ENCODE data around the gene ANKS1B. TPM values are rescaled to one million over a fixed set of nuclear protein-coding genes. Genes with fewer than 3 reads are reported as not detected.

Gene ANKS1B
- total RNA-seq, 1 experiment from 2014 or later: 5.8 TPM

- TF ChIP-seq AR (CRISPR knock-in tag; IDR thresholded peaks at IDR 0.05) (no peak), FOXP1 (CRISPR knock-in tag; IDR thresholded peaks at IDR 0.05; ENCODE audit: borderline replicate concordance) (no peak), TEAD4 (CRISPR knock-in tag; IDR thresholded peaks at IDR 0.05) (no peak), AFF4 (CRISPR knock-in tag; IDR thresholded peaks at IDR 0.05; ENCODE audit: borderline replicate concordance) (no peak)
These were observed 1165.7 kb downstream of the ANKS1B start (continued) for GRCh38 chr12:98819071-98819470.

- Mint-ChIP-seq H3K9me3 (no peaks in the 10 kb centered on the region), H3K27ac (no peak overlapping the region), H3K27me3 (ENCODE audit: low read depth) (no peaks in the 10 kb centered on the region), H3K4me3 (no peak overlapping the region), H3K4me1 (peaks cover 36% of the 10 kb centered on the region), H3K36me3 (no peaks in the 10 kb centered on the region)
- TF ChIP-seq JUN (CRISPR knock-in tag; IDR thresholded peaks at IDR 0.05): no peak
- TF ChIP-seq ZBTB21 (CRISPR knock-in tag; IDR thresholded peaks at IDR 0.05; ENCODE audit: borderline replicate concordance): no peak
- no peak for TF ChIP-seq FOXP4 (CRISPR knock-in tag; IDR thresholded peaks at IDR 0.05)
- TF ChIP-seq CBFB (CRISPR knock-in tag; IDR thresholded peaks at IDR 0.05; ENCODE audit: low read depth): no peak
- no peak for TF ChIP-seq FOXJ3 (CRISPR knock-in tag; IDR thresholded peaks at IDR 0.05; ENCODE audit: borderline replicate concordance)
- TF ChIP-seq ZBTB43 (CRISPR knock-in tag; IDR thresholded peaks at IDR 0.05): no peak
- no peak for TF ChIP-seq E2F4 (CRISPR knock-in tag; IDR thresholded peaks at IDR 0.05; ENCODE audit: borderline replicate concordance, low read depth)
- TF ChIP-seq TEAD4 (CRISPR knock-in tag; IDR thresholded peaks at IDR 0.05): no peak
- no peak for TF ChIP-seq MYBL2 (CRISPR knock-in tag; IDR thresholded peaks at IDR 0.05)
- no peak for TF ChIP-seq IRF1 (CRISPR knock-in tag; IDR thresholded peaks at IDR 0.05)
- TF ChIP-seq TP53 (CRISPR knock-in tag; IDR thresholded peaks at IDR 0.05): no peak
- no peak for TF ChIP-seq NFE2L1 (CRISPR knock-in tag; IDR thresholded peaks at IDR 0.05)
- TF ChIP-seq TCF7 (CRISPR knock-in tag; IDR thresholded peaks at IDR 0.05; ENCODE audit: low read depth): no peak
- no peak for TF ChIP-seq NR2C2 (CRISPR knock-in tag; IDR thresholded peaks at IDR 0.05)
- TF ChIP-seq NFATC4 (CRISPR knock-in tag; IDR thresholded peaks at IDR 0.05): no peak
- CTCF ChIA-PET: no interaction called here
- POLR2A ChIA-PET: no interaction called here
- no peak for DNase-seq (ENCODE audit: low spot score)
- ATAC-seq: no peak
These were observed 1166.5 kb downstream of the ANKS1B start for GRCh38 chr12:98818239-98818638.
